Esophagus squamous epithelium (tissue), 4 donors: ENCODE results near the gene ANKH.

Experiments used
- POLR2A ChIP-seq, 4 donors: fragments of 450-650 bp; IDR thresholded peaks; one replicate each; pipeline ENCODE4 v1.6.1; 2017; ENCODE audit warnings: antibody characterized with exemption in 4 of 4, mild to moderate bottlenecking in 4 of 4, moderate library complexity in 3 of 4
- TF ChIP-seq, protein P1 (sequence below), 6 experiments: fragments of 450-650 bp in 4 of 6; fragments of 200-600 bp in 2 of 6; sonication (generic) in 2 of 6; IDR thresholded peaks; one replicate each; pipeline ENCODE4 v1.5.1; 2016 to 2019; ENCODE audit warnings: antibody characterized with exemption in 6 of 6, mild to moderate bottlenecking in 4 of 6, moderate library complexity in 4 of 6

DNA sequence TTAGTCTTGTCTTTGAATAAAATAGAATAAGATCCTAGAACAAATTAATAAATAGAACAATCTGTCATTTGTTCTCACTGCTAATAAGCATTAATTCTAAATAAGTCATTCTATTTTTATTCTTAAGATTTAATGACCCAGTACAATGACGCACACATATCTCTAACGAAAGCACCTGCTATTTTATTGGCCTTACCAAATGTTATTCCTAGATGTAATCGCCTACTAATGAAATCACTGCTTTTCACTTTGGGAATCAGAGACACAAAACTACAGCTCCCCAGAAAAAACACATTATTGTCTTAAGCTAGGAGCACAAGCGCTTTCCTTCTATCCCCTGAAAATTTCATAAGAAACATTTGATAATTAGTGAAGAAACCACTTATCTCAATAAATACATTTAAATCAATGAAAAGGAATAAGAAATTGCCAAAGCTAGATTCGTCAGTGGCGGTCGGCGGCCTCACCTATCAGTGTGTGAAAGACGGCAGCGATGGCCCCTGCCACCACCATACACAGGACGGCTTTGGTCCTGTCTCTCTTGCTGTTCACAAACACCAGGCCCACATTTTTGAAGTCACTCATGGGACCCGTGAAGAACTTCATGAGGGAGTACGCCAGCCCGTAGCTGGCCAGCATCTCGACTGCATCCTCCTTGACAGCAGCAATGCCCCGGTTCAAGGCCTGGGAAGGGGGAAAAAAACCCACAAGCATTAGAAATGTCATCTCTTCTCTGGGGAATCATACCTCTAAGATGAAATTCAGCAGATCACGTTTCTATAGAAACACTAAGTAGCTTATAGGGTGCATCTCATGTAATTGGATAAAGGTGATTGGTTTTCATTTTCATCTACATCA lies 102.8 kb downstream of the ANKH start:
- no peak for TF ChIP-seq POLR2A (IDR thresholded peaks at IDR 0.05)
- TF ChIP-seq, protein P1, sequence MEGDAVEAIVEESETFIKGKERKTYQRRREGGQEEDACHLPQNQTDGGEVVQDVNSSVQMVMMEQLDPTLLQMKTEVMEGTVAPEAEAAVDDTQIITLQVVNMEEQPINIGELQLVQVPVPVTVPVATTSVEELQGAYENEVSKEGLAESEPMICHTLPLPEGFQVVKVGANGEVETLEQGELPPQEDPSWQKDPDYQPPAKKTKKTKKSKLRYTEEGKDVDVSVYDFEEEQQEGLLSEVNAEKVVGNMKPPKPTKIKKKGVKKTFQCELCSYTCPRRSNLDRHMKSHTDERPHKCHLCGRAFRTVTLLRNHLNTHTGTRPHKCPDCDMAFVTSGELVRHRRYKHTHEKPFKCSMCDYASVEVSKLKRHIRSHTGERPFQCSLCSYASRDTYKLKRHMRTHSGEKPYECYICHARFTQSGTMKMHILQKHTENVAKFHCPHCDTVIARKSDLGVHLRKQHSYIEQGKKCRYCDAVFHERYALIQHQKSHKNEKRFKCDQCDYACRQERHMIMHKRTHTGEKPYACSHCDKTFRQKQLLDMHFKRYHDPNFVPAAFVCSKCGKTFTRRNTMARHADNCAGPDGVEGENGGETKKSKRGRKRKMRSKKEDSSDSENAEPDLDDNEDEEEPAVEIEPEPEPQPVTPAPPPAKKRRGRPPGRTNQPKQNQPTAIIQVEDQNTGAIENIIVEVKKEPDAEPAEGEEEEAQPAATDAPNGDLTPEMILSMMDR (IDR thresholded peaks at IDR 0.05), result no peak
